Measurements from ENCODE around the gene IFRD1.
"Not testable (repeated sequence)": the region's sequence is repeated elsewhere in the genome, so short reads cannot be mapped to it uniquely, and the experiment has no call there.

IFRD1 gene

GRCh38 chr7:112492186-112492585 is 41.9 kb downstream of the IFRD1 start:
- no peak for DNase-seq

GRCh38 chr7:112494656-112495055 is 44.4 kb downstream of the IFRD1 start:
- DNase-seq, result no peak

GRCh38 chr7:112495156-112495788 is 45.0 kb downstream of the IFRD1 start:
- DNase-seq, result no peak

- DNase-seq, result no peak
Observed at GRCh38 chr7:112495810-112496462, 45.7 kb downstream of the IFRD1 start.

- DNase-seq, result no peak
Observed at GRCh38 chr7:112497481-112497880, 47.2 kb downstream of the IFRD1 start.

- no peak for DNase-seq
Observed at GRCh38 chr7:112500619-112501018, 50.4 kb downstream of the IFRD1 start.

GRCh38 chr7:112501801-112502503 is 51.7 kb downstream of the IFRD1 start:
- DNase-seq, result no peak

GRCh38 chr7:112502700-112503099 is 52.4 kb downstream of the IFRD1 start:
- DNase-seq, result no peak

- DNase-seq, result no peak
Observed at GRCh38 chr7:112503361-112503972, 53.2 kb downstream of the IFRD1 start.

GRCh38 chr7:112504093-112504695 is 53.9 kb downstream of the IFRD1 start:
- no peak for DNase-seq

GRCh38 chr7:112505495-112505894 is 55.2 kb downstream of the IFRD1 start:
- no peak for DNase-seq

- no peak for DNase-seq
Observed at GRCh38 chr7:112508404-112508803, 58.1 kb downstream of the IFRD1 start.

- DNase-seq, result no peak
Observed at GRCh38 chr7:112509402-112509801, 59.1 kb downstream of the IFRD1 start.

- DNase-seq, result no peak
Observed at GRCh38 chr7:112510001-112510742, 59.9 kb downstream of the IFRD1 start.

- no peak for DNase-seq
Observed at GRCh38 chr7:112510743-112511110, 60.5 kb downstream of the IFRD1 start.

GRCh38 chr7:112511451-112512202 is 61.4 kb downstream of the IFRD1 start:
- no peak for DNase-seq

GRCh38 chr7:112512451-112513210 is 62.4 kb downstream of the IFRD1 start:
- DNase-seq, result no peak

- no peak for DNase-seq
Observed at GRCh38 chr7:112515989-112516388, 65.7 kb downstream of the IFRD1 start.

- DNase-seq, result not testable (repeated sequence)
Observed at GRCh38 chr7:112516418-112516817, 66.2 kb downstream of the IFRD1 start.

GRCh38 chr7:112517487-112517886 is 67.2 kb downstream of the IFRD1 start:
- DNase-seq, result no peak

GRCh38 chr7:112520787-112521186 is 70.5 kb downstream of the IFRD1 start:
- DNase-seq, result no peak
